Upper lobe of left lung (tissue), 6 donors: Measurements from ENCODE around the gene HIC1. TPM values are rescaled to one million over a fixed set of nuclear protein-coding genes. Genes with fewer than 3 reads are reported as not detected.

Source experiments
- ATAC-seq, 2 donors: fragments of 200-7000 bp; cut with Tn5 transposase; one replicate each; pipeline ENCODE4 v1.9.1; 2022; ENCODE audit warnings: mild to moderate bottlenecking in 2 of 2, moderate library complexity in 2 of 2; ENCODE audit not compliant: low FRiP score in 2 of 2
- DNase-seq, 2 donors: peaks; one replicate each; pipeline ENCODE4 v3.0.0-alpha.2; 2019 to 2020
- H3K27ac ChIP-seq, 4 donors: fragments of 200-600 bp; sonication (generic); one replicate each; pipeline ENCODE4 v1.5.1; 2016 to 2019
- H3K27me3 ChIP-seq, 4 donors: fragments of 200-600 bp; sonication (generic); one replicate each; pipeline ENCODE4 v1.5.1; 2017 to 2019
- H3K36me3 ChIP-seq, 4 donors: fragments of 200-600 bp; sonication (generic); one replicate each; pipeline ENCODE4 v1.5.1; 2016 to 2019
- H3K4me1 ChIP-seq, 4 donors: fragments of 200-600 bp; sonication (generic); one replicate each; pipeline ENCODE4 v1.5.1; 2018 to 2019
- H3K4me3 ChIP-seq, 4 donors: fragments of 200-600 bp; sonication (generic); one replicate each; pipeline ENCODE4 v1.5.1; 2017 to 2019; ENCODE audit warnings: mild to moderate bottlenecking in 2 of 4, moderate library complexity in 1 of 4
- H3K9me3 ChIP-seq, 4 donors: fragments of 200-600 bp; sonication (generic); one replicate each; pipeline ENCODE4 v1.5.1; 2018 to 2019
- CTCF ChIP-seq, 6 experiments: fragments of 450-650 bp in 4 of 6; fragments of 200-600 bp in 2 of 6; sonication (generic) in 2 of 6; IDR thresholded peaks; one replicate each; pipeline ENCODE4 v1.5.1; 2016 to 2019; ENCODE audit warnings: antibody characterized with exemption in 6 of 6
- EP300 ChIP-seq, 4 donors: sonication (generic); formaldehyde crosslinking; IDR thresholded peaks; one replicate each; pipeline ENCODE4 v1.5.1; 2017; ENCODE audit warnings: antibody characterized with exemption in 4 of 4, control low read depth in 2 of 4
- POLR2A ChIP-seq, 4 donors: fragments of 450-650 bp; IDR thresholded peaks; one replicate each; pipeline ENCODE4 v1.5.1; 2016 to 2017; ENCODE audit warnings: antibody characterized with exemption in 4 of 4, mild to moderate bottlenecking in 2 of 4
- POLR2AphosphoS5 ChIP-seq, 2 donors: sonication (generic); formaldehyde crosslinking; IDR thresholded peaks; one replicate each; pipeline ENCODE4 v1.5.1; 2017; ENCODE audit warnings: antibody characterized with exemption in 2 of 2
- WGBS, 2 donors: methylation state at CpG; one replicate each; pipeline ENCODE4 v1.1.5; 2017 to 2018; 5-methylcytosine and 5-hydroxymethylcytosine counted together
- total RNA-seq, 6 donors: library from RNA; depleted of rRNA in 4 of 6; stranded (reverse); fragments of >200 nt in 4 of 6; gene quantifications; one replicate each; pipeline versions ENCODE4 v1.1.0 to v1.2.1, GENCODE V29; 2016 to 2021
- donor health status: DM: no; HTN: no; CAD: no; lungs with moderate emphysema.
- donor health status: DM: no; HTN: yes; CAD: no; lungs with severe emphysema.

HIC1 gene
- total RNA-seq, 6 donors from 2014 or later: 8.0 to 25.5 (median 19.1) TPM

GRCh38 chr17:2086306-2086705 lies 31.4 kb downstream of the HIC1 start:
- DNase-seq (no peak), ATAC-seq (no peak)
- Histone ChIP-seq H3K36me3 (peaks cover 0 to 9% (median 5%) of the 10 kb centered on the region in 4 donors), H3K9me3 (no peaks in the 10 kb centered on the region), H3K4me1 (peaks cover 75 to 87% (median 84%) of the 10 kb centered on the region in 4 donors), H3K4me3 (no peak overlapping the region), H3K27me3 (no peaks in the 10 kb centered on the region), H3K27ac (peak overlapping the region; percentile 77 to 92 (median 86))
- 56 to 66% methylated on average over 3 of the region's 3 CpGs for WGBS, 2 donors
- TF ChIP-seq POLR2A (IDR thresholded peaks at IDR 0.05) (no peak), POLR2AphosphoS5 (IDR thresholded peaks at IDR 0.05) (no peak), CTCF (IDR thresholded peaks at IDR 0.05) (no peak), EP300 (IDR thresholded peaks at IDR 0.05) (no peak)

GRCh38 chr17:2087597-2088211 lies 32.8 kb downstream of the HIC1 start:
- ATAC-seq (peak in 1 of 2 donors; percentile 6), DNase-seq (peak in 1 of 2 donors; percentile 61)
- TF ChIP-seq EP300 (IDR thresholded peaks at IDR 0.05): peak in 2 of 4 donors; percentile 26 to 31
- TF ChIP-seq POLR2A (IDR thresholded peaks at IDR 0.05): no peak
- TF ChIP-seq POLR2AphosphoS5 (IDR thresholded peaks at IDR 0.05): peak; percentile 67 to 79
- H3K27ac ChIP-seq: peak overlapping the region in 3 of 4 donors; percentile 46 to 92 (median 86)
- no peaks in the 10 kb centered on the region for H3K36me3 ChIP-seq
- 46 to 57% methylated on average over 10 of the region's 10 CpGs for WGBS, 2 donors
- peaks cover 75 to 95% (median 86%) of the 10 kb centered on the region in 4 donors for H3K4me1 ChIP-seq
- H3K27me3 ChIP-seq: no peaks in the 10 kb centered on the region
- H3K9me3 ChIP-seq: no peaks in the 10 kb centered on the region
- no peak overlapping the region for H3K4me3 ChIP-seq

- DNase-seq: no peak
- peak overlapping the region in 3 of 4 donors; percentile 17 to 41 (median 41) for H3K4me3 ChIP-seq
- no peak for ATAC-seq
- no peaks in the 10 kb centered on the region for H3K36me3 ChIP-seq
- H3K27me3 ChIP-seq: no peaks in the 10 kb centered on the region
- H3K4me1 ChIP-seq: peaks cover 62 to 90% (median 81%) of the 10 kb centered on the region in 4 donors
- TF ChIP-seq POLR2AphosphoS5 (IDR thresholded peaks at IDR 0.05) (no peak), POLR2A (IDR thresholded peaks at IDR 0.05) (no peak), EP300 (IDR thresholded peaks at IDR 0.05) (no peak), CTCF (IDR thresholded peaks at IDR 0.05) (no peak)
- WGBS, 2 donors: 9 to 24% methylated on average over 7 to 8 of the region's 8 CpGs
- no peaks in the 10 kb centered on the region for H3K9me3 ChIP-seq
- peak overlapping the region; percentile 77 to 86 (median 83) for H3K27ac ChIP-seq
These were observed 34.1 kb downstream of the HIC1 start for GRCh38 chr17:2089021-2089422.

- ATAC-seq (no peak), DNase-seq (no peak)
- Histone ChIP-seq H3K4me3 (peak overlapping the region in 1 of 4 donors; percentile 41), H3K4me1 (peaks cover 51 to 86% (median 79%) of the 10 kb centered on the region in 4 donors), H3K36me3 (no peaks in the 10 kb centered on the region), H3K27me3 (no peaks in the 10 kb centered on the region), H3K27ac (peak overlapping the region in 3 of 4 donors; percentile 83 to 86 (median 83)), H3K9me3 (no peaks in the 10 kb centered on the region)
- TF ChIP-seq CTCF (IDR thresholded peaks at IDR 0.05) (no peak), EP300 (IDR thresholded peaks at IDR 0.05) (no peak), POLR2AphosphoS5 (IDR thresholded peaks at IDR 0.05) (no peak), POLR2A (IDR thresholded peaks at IDR 0.05) (no peak)
- 54 to 68% methylated on average over 9 of the region's 9 CpGs for WGBS, 2 donors
These were observed 35.3 kb downstream of the HIC1 start for GRCh38 chr17:2090210-2090641.

GRCh38 chr17:2090804-2091534 lies 36.1 kb downstream of the HIC1 start:
- no peaks in the 10 kb centered on the region for H3K36me3 ChIP-seq
- no peaks in the 10 kb centered on the region for H3K9me3 ChIP-seq
- peak overlapping the region; percentile 31 to 86 (median 83) for H3K27ac ChIP-seq
- no peak for DNase-seq
- H3K4me3 ChIP-seq: no peak overlapping the region
- no peaks in the 10 kb centered on the region for H3K27me3 ChIP-seq
- H3K4me1 ChIP-seq: peaks cover 50 to 84% (median 75%) of the 10 kb centered on the region in 4 donors
- WGBS, 2 donors: 30 to 47% methylated on average over 2 of the region's 2 CpGs
- TF ChIP-seq POLR2AphosphoS5 (IDR thresholded peaks at IDR 0.05) (peak in 1 of 2 donors; percentile 34), EP300 (IDR thresholded peaks at IDR 0.05) (no peak), POLR2A (IDR thresholded peaks at IDR 0.05) (no peak), CTCF (IDR thresholded peaks at IDR 0.05) (peak in 2 of 6 experiments; percentile 23 to 46)
- peak in 1 of 2 donors; percentile 82 for ATAC-seq
